ENCODE results near the gene SPNS2.

SPNS2 gene

GRCh38 chr17:4525691-4526397 lies 27.2 kb downstream of the SPNS2 start:
- no peak for DNase-seq

- DNase-seq: no peak
Observed at GRCh38 chr17:4527134-4527533, 28.5 kb downstream of the SPNS2 start.

GRCh38 chr17:4527566-4528125 lies 29.0 kb downstream of the SPNS2 start:
- no peak for DNase-seq

- no peak for DNase-seq
Observed at GRCh38 chr17:4529533-4530152, 31.0 kb downstream of the SPNS2 start.

GRCh38 chr17:4530799-4531730 lies 32.4 kb downstream of the SPNS2 start:
- no peak for DNase-seq

- no peak for DNase-seq
Observed at GRCh38 chr17:4531988-4532736, 33.5 kb downstream of the SPNS2 start.

GRCh38 chr17:4532860-4533522 lies 34.3 kb downstream of the SPNS2 start:
- no peak for DNase-seq

GRCh38 chr17:4533523-4534504 lies 35.1 kb downstream of the SPNS2 start:
- DNase-seq: no peak

GRCh38 chr17:4534515-4534914 lies 35.8 kb downstream of the SPNS2 start:
- DNase-seq: no peak

- DNase-seq: no peak
Observed at GRCh38 chr17:4534928-4535666, 36.4 kb downstream of the SPNS2 start.

GRCh38 chr17:4535667-4536258 lies 37.1 kb downstream of the SPNS2 start:
- no peak for DNase-seq

- DNase-seq: no peak
Observed at GRCh38 chr17:4536259-4536741, 37.6 kb downstream of the SPNS2 start.

GRCh38 chr17:4536742-4537411 lies 38.2 kb downstream of the SPNS2 start:
- DNase-seq: no peak

- DNase-seq: peak; percentile 58
Observed at GRCh38 chr17:4537451-4538235, 39.0 kb downstream of the SPNS2 start.

GRCh38 chr17:4538236-4539002 lies 39.7 kb downstream of the SPNS2 start:
- no peak for DNase-seq

- DNase-seq: no peak
Observed at GRCh38 chr17:4539025-4539424, 40.3 kb downstream of the SPNS2 start.

GRCh38 chr17:4539576-4540223 lies 41.0 kb downstream of the SPNS2 start:
- no peak for DNase-seq

Measured in NCI-H2171 (cell line).